Lung microvascular endothelial cell (primary cell): ENCODE data around the gene TMEM94. TPM values are rescaled to one million over a fixed set of nuclear protein-coding genes. Genes with fewer than 3 reads are reported as not detected.
"Not testable (repeated sequence)": the region's sequence is repeated elsewhere in the genome, so short reads cannot be mapped to it uniquely, and the experiment has no call there.

Source experiments
- DNase-seq, 2 donors: peaks; one replicate each; pipeline versions ENCODE4 v3.0.0 to v3.0.0-alpha.2; 2010; ENCODE audit warnings: low read depth in 2 of 2
- total RNA-seq: library from RNA; depleted of rRNA; stranded (reverse); fragments of >200 nt; gene quantifications from 2 replicates; pipeline ENCODE4 v1.2.1, GENCODE V29; 2014

The TMEM94 gene
- total RNA-seq, 1 donor from 2014 or later, result 20.6 TPM

- peak; percentile 45 to 75 for DNase-seq
These were observed 53.3 kb downstream of the TMEM94 start for GRCh38 chr17:75509528-75510258.

- DNase-seq, result no peak
These were observed 54.8 kb downstream of the TMEM94 start for GRCh38 chr17:75511270-75511609.

GRCh38 chr17:75511610-75512575, 55.5 kb downstream of the TMEM94 start:
- DNase-seq, result peak; percentile 34 to 61

GRCh38 chr17:75512926-75513640, 56.6 kb downstream of the TMEM94 start:
- peak in 1 of 2 donors; percentile 38 for DNase-seq

GRCh38 chr17:75513641-75514000, 57.2 kb downstream of the TMEM94 start:
- no peak for DNase-seq

GRCh38 chr17:75514299-75514918, 58.0 kb downstream of the TMEM94 start:
- no peak for DNase-seq

GRCh38 chr17:75514919-75515495, 58.6 kb downstream of the TMEM94 start:
- no peak for DNase-seq

- peak; percentile 92 to 96 for DNase-seq
These were observed 59.2 kb downstream of the TMEM94 start, which contains the start of gene CASKIN2 for GRCh38 chr17:75515496-75516254. Gene CASKIN2, minus strand, starts transcription at chr17:75515537. Its CDS starts 1,733 bp downstream, at chr17:75513804.

GRCh38 chr17:75516255-75516618, 59.8 kb downstream of the TMEM94 start, which contains the start of gene TSEN54:
Gene TSEN54, plus strand, starts transcription at chr17:75516528. Its CDS starts 33 bp downstream, at chr17:75516561.
- DNase-seq, result peak; percentile 87 to 93

- peak; percentile 33 to 37 for DNase-seq
These were observed 60.3 kb downstream of the TMEM94 start for GRCh38 chr17:75516619-75517296.

- no peak for DNase-seq
These were observed 60.9 kb downstream of the TMEM94 start for GRCh38 chr17:75517297-75517865.

- no peak for DNase-seq
These were observed 61.8 kb downstream of the TMEM94 start for GRCh38 chr17:75518201-75518600.

- no peak for DNase-seq
These were observed 62.6 kb downstream of the TMEM94 start for GRCh38 chr17:75518983-75519537.

GRCh38 chr17:75520413-75520812, 64.0 kb downstream of the TMEM94 start:
- DNase-seq, result not testable (repeated sequence)

- DNase-seq, result no peak
These were observed 64.9 kb downstream of the TMEM94 start for GRCh38 chr17:75521290-75521689.

- no peak for DNase-seq
These were observed 65.7 kb downstream of the TMEM94 start for GRCh38 chr17:75521951-75522727.

GRCh38 chr17:75523647-75524046, 67.2 kb downstream of the TMEM94 start:
- no peak for DNase-seq
